Caco-2 (cell line): ENCODE data around the gene CDK2AP2. TPM values are rescaled to one million over a fixed set of nuclear protein-coding genes. Genes with fewer than 3 reads are reported as not detected.
A peak's percentile ranks its signal among the peaks of the same experiment; 100 is the strongest.
"Not testable (repeated sequence)": the region's sequence is repeated elsewhere in the genome, so short reads cannot be mapped to it uniquely, and the experiment has no call there.

Experiments
- BruUV-seq: library from RNA; stranded (reverse); fragments of 400-500 nt; replicated peaks from 2 replicates; lab custom pipeline; 2021; lab: Mats Ljungman, UMichigan
- CTCF ChIA-PET: fragments of 300-600 bp; sonication (Branson Sonifier 250); formaldehyde crosslinking; loops from one replicate; lab custom pipeline; 2022; ENCODE audit warnings: antibody characterized with exemption; lab: Charles Lee
- POLR2A ChIA-PET: fragments of 300-600 bp; sonication (Branson Sonifier 250); formaldehyde crosslinking; loops from one replicate; lab custom pipeline; 2022; ENCODE audit warnings: antibody characterized with exemption; lab: Charles Lee
- DNase-seq, 2 experiments: peaks; one replicate each; pipeline versions ENCODE4 v3.0.0 to v3.0.0-alpha.2; 2020 to 2022
- H3K27me3 ChIP-seq: replicated peaks from 2 replicates; pipeline ENCODE4 v1.6.0; 2011; ENCODE audit warnings: low read length; ENCODE audit not compliant: control insufficient read depth, insufficient read depth
- H3K36me3 ChIP-seq: 2 replicates; pipeline ENCODE4 v1.5.1; 2011; ENCODE audit warnings: low read length; ENCODE audit not compliant: control insufficient read depth, insufficient read depth
- H3K4me1 ChIP-seq: fragments of 250-450 bp; sonication (Bioruptor Pico); 2 replicates; pipeline ENCODE4 v1.5.1; 2020; ENCODE audit warnings: mild to moderate bottlenecking
- H3K4me3 ChIP-seq: 2 replicates; pipeline ENCODE4 v1.5.1; 2011; ENCODE audit warnings: low read depth, mild to moderate bottlenecking, control low read depth, low read length
- H3K9me3 ChIP-seq: fragments of 250-450 bp; sonication (Bioruptor Pico); 2 replicates; pipeline ENCODE4 v1.5.1; 2020; ENCODE audit warnings: mild to moderate bottlenecking, moderate library complexity
- H3K27ac Mint-ChIP-seq: one replicate; pipeline ENCODE4 v1.8.0; 2022; ENCODE audit warnings: mixed read lengths; ENCODE audit not compliant: unreplicated experiment
- H3K27me3 Mint-ChIP-seq: one replicate; pipeline ENCODE4 v1.8.0; 2022; ENCODE audit warnings: mixed read lengths; ENCODE audit not compliant: insufficient read depth, unreplicated experiment
- H3K36me3 Mint-ChIP-seq: one replicate; pipeline ENCODE4 v1.8.0; 2022; ENCODE audit warnings: mild to moderate bottlenecking, mixed read lengths; ENCODE audit not compliant: insufficient read depth, unreplicated experiment
- H3K4me1 Mint-ChIP-seq: one replicate; pipeline ENCODE4 v1.8.0; 2022; ENCODE audit warnings: low read depth, mixed read lengths; ENCODE audit not compliant: unreplicated experiment
- H3K4me3 Mint-ChIP-seq: one replicate; pipeline ENCODE4 v1.8.0; 2022; ENCODE audit warnings: mild to moderate bottlenecking, moderate library complexity, mixed read lengths; ENCODE audit not compliant: unreplicated experiment
- H3K9me3 Mint-ChIP-seq: one replicate; pipeline ENCODE4 v1.8.0; 2022; ENCODE audit warnings: mixed read lengths; ENCODE audit not compliant: unreplicated experiment
- CTCF ChIP-seq, 2 experiments: fragments of 200-600 bp in 1 of 2; IDR thresholded peaks; 1 replicate in 1 of 2; 2 replicates in 1 of 2; pipeline versions ENCODE4 v1.5.1 to v1.8.0; 2011 to 2022; ENCODE audit warnings: antibody characterized with exemption in 1 of 2, control low read depth in 1 of 2, inconsistent platforms in 1 of 2, low read depth in 1 of 2, low read length in 1 of 2, mild to moderate bottlenecking in 1 of 2, moderate library complexity in 1 of 2; ENCODE audit not compliant: insufficient read depth in 1 of 2, severe bottlenecking in 1 of 2, unreplicated experiment in 1 of 2
- intact Hi-C: fragments of 100-400 bp; cut with micrococcal nuclease; formaldehyde crosslinking; loops from one replicate; pipeline ENCODE4 v1.10.0; 2022; ENCODE audit not compliant: unreplicated experiment
- total RNA-seq: library from RNA; stranded (reverse); gene quantifications from 2 replicates; pipeline ENCODE4 v1.2.3, GENCODE V29; 2022

The CDK2AP2 gene
- total RNA-seq, 1 experiment from 2014 or later, result 99.4 TPM

- intact Hi-C loops, result no loop called here
- ChIA-PET POLR2A (no interaction called here), CTCF (no interaction called here)
- Histone ChIP-seq H3K4me3 (no peak overlapping the region), H3K36me3 (no peaks in the 10 kb centered on the region), H3K9me3 (no peaks in the 10 kb centered on the region), H3K4me1 (peaks cover 33% of the 10 kb centered on the region), H3K27me3 (no peaks in the 10 kb centered on the region)
- no peaks in the 10 kb centered on the region for H3K27me3 Mint-ChIP-seq
- BruUV-seq, result no TSS peak
- TF ChIP-seq CTCF (IDR thresholded peaks at IDR 0.05; ENCODE audit: insufficient read depth in 1 of 2, low read depth in 1 of 2, low read length in 1 of 2, severe bottlenecking in 1 of 2, unreplicated experiment in 1 of 2), result no peak
- no peaks in the 10 kb centered on the region for H3K9me3 Mint-ChIP-seq
- H3K4me1 Mint-ChIP-seq, result peaks cover 34% of the 10 kb centered on the region
- DNase-seq, result no peak
- H3K4me3 Mint-ChIP-seq, result no peak overlapping the region
- H3K36me3 Mint-ChIP-seq, result peaks cover 19% of the 10 kb centered on the region
- H3K27ac Mint-ChIP-seq, result peak overlapping the region; percentile 25
Observed at GRCh38 chr11:67514116-67514515, 6.2 kb upstream of the CDK2AP2 start.

- intact Hi-C loops, H3K9me3 ChIP-seq, H3K4me3 Mint-ChIP-seq, POLR2A ChIA-PET, H3K9me3 Mint-ChIP-seq, H3K36me3 ChIP-seq, H3K4me3 ChIP-seq, H3K27me3 Mint-ChIP-seq, BruUV-seq, DNase-seq, H3K27me3 ChIP-seq: not testable (repeated sequence)
- H3K4me1 Mint-ChIP-seq, result peaks cover 46% of the 10 kb centered on the region
- peaks cover 46% of the 10 kb centered on the region for H3K4me1 ChIP-seq
- peaks cover 44% of the 10 kb centered on the region for H3K36me3 Mint-ChIP-seq
- peak overlapping the region; percentile 100 for H3K27ac Mint-ChIP-seq
- CTCF ChIA-PET, result interaction anchor here (1.0 kb wide), 1 partner anchor 34 kb away, joined by 3 read pairs; no protein-coding TSS in a partner anchor
Observed at GRCh38 chr11:67511558-67511957, 3.6 kb upstream of the CDK2AP2 start.

- Mint-ChIP-seq H3K9me3 (no peaks in the 10 kb centered on the region), H3K36me3 (peaks cover 52% of the 10 kb centered on the region), H3K27ac (peak overlapping the region; percentile 100), H3K4me3 (peak overlapping the region; percentile 99), H3K27me3 (no peaks in the 10 kb centered on the region), H3K4me1 (peaks cover 59% of the 10 kb centered on the region)
- Histone ChIP-seq H3K27me3 (no peaks in the 10 kb centered on the region), H3K4me3 (no peak overlapping the region), H3K36me3 (no peaks in the 10 kb centered on the region), H3K9me3 (no peaks in the 10 kb centered on the region), H3K4me1 (peaks cover 60% of the 10 kb centered on the region)
- CTCF ChIA-PET, result no interaction called here
- TF ChIP-seq CTCF (IDR thresholded peaks at IDR 0.05; ENCODE audit: insufficient read depth in 1 of 2, low read depth in 1 of 2, low read length in 1 of 2, severe bottlenecking in 1 of 2, unreplicated experiment in 1 of 2), result no peak
- no peak for DNase-seq
- intact Hi-C loops, result loop anchor here (1.0 kb wide), 1 partner anchor 53 kb away; no protein-coding TSS in a partner anchor
- no TSS peak for BruUV-seq
- POLR2A ChIA-PET, result no interaction called here
Observed at GRCh38 chr11:67510023-67510345, 2.0 kb upstream of the CDK2AP2 start.
